ENCODE results near the gene RARG.

DNA sequence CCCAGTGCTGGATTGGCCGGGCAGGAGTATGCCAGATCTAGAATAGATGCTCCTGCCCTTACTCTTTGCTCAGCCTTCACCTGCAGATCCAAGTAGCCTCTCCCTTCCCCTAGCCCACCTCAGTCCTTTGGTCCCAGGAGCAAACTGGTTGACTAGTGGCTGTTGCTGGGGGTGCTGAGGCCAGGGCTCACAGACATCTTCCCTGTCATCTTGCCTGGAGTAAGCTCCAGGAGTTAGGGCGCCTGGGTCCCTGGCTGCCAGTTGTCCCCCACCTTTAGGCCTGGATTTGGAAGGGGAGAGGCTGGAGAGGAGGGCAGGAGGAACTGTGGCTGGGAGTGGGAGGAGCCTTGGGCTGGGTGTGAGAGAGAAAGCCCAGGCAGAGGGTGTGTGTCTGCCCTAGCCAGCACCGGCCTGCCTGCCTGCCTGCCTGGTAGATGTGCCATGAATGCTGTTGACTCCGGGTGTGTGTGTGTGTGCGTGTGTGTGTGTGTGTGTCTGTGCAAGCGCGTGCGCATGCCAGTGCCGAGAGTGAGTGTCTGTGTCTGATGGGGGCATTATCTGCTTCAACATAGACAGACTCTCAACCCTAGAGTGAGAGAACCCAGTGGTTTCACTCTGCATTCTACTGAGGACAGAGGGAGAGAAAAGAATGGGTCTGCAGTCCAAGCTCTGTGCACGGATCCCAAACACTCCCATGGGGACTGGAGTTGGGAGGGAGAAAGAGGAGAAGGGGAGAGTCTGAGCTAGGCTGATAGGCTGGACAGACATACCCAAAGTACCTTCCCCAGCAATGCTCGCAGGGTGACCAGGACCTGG, 845 bp upstream of the RARG start:
- TF ChIP-seq, protein P1, sequence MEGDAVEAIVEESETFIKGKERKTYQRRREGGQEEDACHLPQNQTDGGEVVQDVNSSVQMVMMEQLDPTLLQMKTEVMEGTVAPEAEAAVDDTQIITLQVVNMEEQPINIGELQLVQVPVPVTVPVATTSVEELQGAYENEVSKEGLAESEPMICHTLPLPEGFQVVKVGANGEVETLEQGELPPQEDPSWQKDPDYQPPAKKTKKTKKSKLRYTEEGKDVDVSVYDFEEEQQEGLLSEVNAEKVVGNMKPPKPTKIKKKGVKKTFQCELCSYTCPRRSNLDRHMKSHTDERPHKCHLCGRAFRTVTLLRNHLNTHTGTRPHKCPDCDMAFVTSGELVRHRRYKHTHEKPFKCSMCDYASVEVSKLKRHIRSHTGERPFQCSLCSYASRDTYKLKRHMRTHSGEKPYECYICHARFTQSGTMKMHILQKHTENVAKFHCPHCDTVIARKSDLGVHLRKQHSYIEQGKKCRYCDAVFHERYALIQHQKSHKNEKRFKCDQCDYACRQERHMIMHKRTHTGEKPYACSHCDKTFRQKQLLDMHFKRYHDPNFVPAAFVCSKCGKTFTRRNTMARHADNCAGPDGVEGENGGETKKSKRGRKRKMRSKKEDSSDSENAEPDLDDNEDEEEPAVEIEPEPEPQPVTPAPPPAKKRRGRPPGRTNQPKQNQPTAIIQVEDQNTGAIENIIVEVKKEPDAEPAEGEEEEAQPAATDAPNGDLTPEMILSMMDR (IDR thresholded peaks at IDR 0.05): no peak
- TF ChIP-seq ZFX (IDR thresholded peaks at IDR 0.05; ENCODE audit: borderline replicate concordance): no peak

Measured in 22Rv1 (cell line).